ENCODE results near the gene CNTNAP5.

GRCh38 chr2:124647663-124648062 lies 622.6 kb downstream of the CNTNAP5 start:
- no peak for TF ChIP-seq EZH2 (IDR thresholded peaks at IDR 0.05)
- TF ChIP-seq FOXP2 (optimal IDR thresholded peaks at IDR 0.05; ENCODE audit: control extremely low read depth, extremely low read length, insufficient read depth): no peak
- TF ChIP-seq POLR2AphosphoS5 (IDR thresholded peaks at IDR 0.05; ENCODE audit: borderline replicate concordance, low read depth, low read length): no peak
